IPS DF 4.7 (cell line): ENCODE measurements around the gene LYPD3.

ENCODE experiments used
- DNase-seq: peaks from one replicate; pipeline ENCODE4 v3.0.0-alpha.2; 2013; ENCODE audit warnings: low spot score; ENCODE audit errors: extremely low read depth

The LYPD3 gene

GRCh38 chr19:43435775-43436174 lies 29.6 kb downstream of the LYPD3 start:
- no peak for DNase-seq

GRCh38 chr19:43433689-43434088 lies 31.7 kb downstream of the LYPD3 start:
- DNase-seq, result no peak

GRCh38 chr19:43433358-43433673 lies 32.1 kb downstream of the LYPD3 start:
- no peak for DNase-seq

GRCh38 chr19:43430976-43431375 lies 34.4 kb downstream of the LYPD3 start:
- DNase-seq, result no peak

- DNase-seq, result no peak
Measured at GRCh38 chr19:43430142-43430710, 35.2 kb downstream of the LYPD3 start.

- DNase-seq, result no peak
Measured at GRCh38 chr19:43429395-43429794, 36.0 kb downstream of the LYPD3 start.

- DNase-seq, result no peak
Measured at GRCh38 chr19:43425567-43426392, 39.6 kb downstream of the LYPD3 start.

GRCh38 chr19:43423779-43424178 lies 41.6 kb downstream of the LYPD3 start:
- DNase-seq, result no peak

- DNase-seq, result no peak
Measured at GRCh38 chr19:43422689-43423066, 42.7 kb downstream of the LYPD3 start.

GRCh38 chr19:43422000-43422688 lies 43.3 kb downstream of the LYPD3 start:
- no peak for DNase-seq

- no peak for DNase-seq
Measured at GRCh38 chr19:43420954-43421353, 44.5 kb downstream of the LYPD3 start.

- no peak for DNase-seq
Measured at GRCh38 chr19:43416951-43417623, 48.3 kb downstream of the LYPD3 start.

- DNase-seq, result no peak
Measured at GRCh38 chr19:43414554-43414953, 50.9 kb downstream of the LYPD3 start, which contains the start of gene TEX101. TEX101 (plus strand) TSS chr19:43414890; CDS start chr19:43415920, 1,030 bp downstream.

GRCh38 chr19:43412441-43412840 lies 53.0 kb downstream of the LYPD3 start:
- DNase-seq, result no peak
